HG02678 (cell line): ENCODE measurements around the gene SDC1.
"Not testable (repeated sequence)": the region's sequence is repeated elsewhere in the genome, so short reads cannot be mapped to it uniquely, and the experiment has no call there.

Source experiments
- ATAC-seq: cut with Tn5 transposase; IDR thresholded peaks from one replicate; pipeline ENCODE4 v1.9.1; 2021; ENCODE audit warnings: mild to moderate bottlenecking, moderate library complexity; ENCODE audit not compliant: unreplicated experiment

Gene SDC1

GRCh38 chr2:20199633-20200270, 25.2 kb downstream of the SDC1 start:
- no peak for ATAC-seq

GRCh38 chr2:20198796-20199632, 25.9 kb downstream of the SDC1 start:
- no peak for ATAC-seq

GRCh38 chr2:20198001-20198400, 26.9 kb downstream of the SDC1 start:
- ATAC-seq = no peak

GRCh38 chr2:20197192-20197591, 27.7 kb downstream of the SDC1 start:
- ATAC-seq = no peak

- no peak for ATAC-seq
Observed at GRCh38 chr2:20196657-20197161, 28.2 kb downstream of the SDC1 start.

- no peak for ATAC-seq
Observed at GRCh38 chr2:20196053-20196656, 28.8 kb downstream of the SDC1 start.

- no peak for ATAC-seq
Observed at GRCh38 chr2:20195431-20196033, 29.4 kb downstream of the SDC1 start.

GRCh38 chr2:20195016-20195411, 29.9 kb downstream of the SDC1 start:
- not testable (repeated sequence) for ATAC-seq

GRCh38 chr2:20194097-20195015, 30.6 kb downstream of the SDC1 start:
- ATAC-seq = no peak

- no peak for ATAC-seq
Observed at GRCh38 chr2:20193185-20193584, 31.7 kb downstream of the SDC1 start.

- no peak for ATAC-seq
Observed at GRCh38 chr2:20192781-20193180, 32.1 kb downstream of the SDC1 start.

- no peak for ATAC-seq
Observed at GRCh38 chr2:20191714-20192569, 33.0 kb downstream of the SDC1 start.

GRCh38 chr2:20190876-20191713, 33.8 kb downstream of the SDC1 start:
- ATAC-seq = no peak

- ATAC-seq = no peak
Observed at GRCh38 chr2:20190170-20190569, 34.8 kb downstream of the SDC1 start.

GRCh38 chr2:20189299-20189931, 35.5 kb downstream of the SDC1 start:
- no peak for ATAC-seq

- ATAC-seq = no peak
Observed at GRCh38 chr2:20188851-20189250, 36.1 kb downstream of the SDC1 start.

GRCh38 chr2:20188201-20188600, 36.7 kb downstream of the SDC1 start:
- no peak for ATAC-seq

- no peak for ATAC-seq
Observed at GRCh38 chr2:20187331-20187730, 37.6 kb downstream of the SDC1 start.
